Smooth muscle cell (in vitro differentiated cells): ENCODE measurements around the gene CSPG4. TPM values are rescaled to one million over a fixed set of nuclear protein-coding genes. Genes with fewer than 3 reads are reported as not detected.

ENCODE experiments used
- DNase-seq: peaks from one replicate; lab custom pipeline; 2025; ENCODE audit not compliant: unreplicated experiment; lab: John Stamatoyannopoulos, UW
- H2AFZ ChIP-seq: fragments of 200-600 bp; sonication (generic); 2 replicates; pipeline ENCODE4 v1.6.0; 2016; ENCODE audit warnings: antibody characterized with exemption, low read depth, mild to moderate bottlenecking
- H3F3A ChIP-seq: fragments of 200-600 bp; sonication (generic); 2 replicates; pipeline ENCODE4 v1.6.0; 2017; ENCODE audit warnings: antibody characterized with exemption, low read depth
- H3K27ac ChIP-seq: fragments of 200-600 bp; sonication (generic); 2 replicates; pipeline ENCODE4 v1.5.1; 2016; ENCODE audit warnings: low read depth, mild to moderate bottlenecking
- H3K27me3 ChIP-seq: fragments of 200-600 bp; sonication (generic); 2 replicates; pipeline ENCODE4 v1.6.1; 2016; ENCODE audit warnings: low read depth, mild to moderate bottlenecking
- H3K36me3 ChIP-seq: fragments of 200-600 bp; sonication (generic); 2 replicates; pipeline ENCODE4 v1.5.1; 2016; ENCODE audit warnings: low read depth
- H3K4me1 ChIP-seq: fragments of 200-600 bp; sonication (generic); 2 replicates; pipeline ENCODE4 v1.5.1; 2016; ENCODE audit warnings: low read depth
- H3K4me2 ChIP-seq: fragments of 200-600 bp; sonication (generic); 2 replicates; pipeline ENCODE4 v1.6.0; 2016; ENCODE audit warnings: mild to moderate bottlenecking
- H3K4me3 ChIP-seq: fragments of 200-600 bp; sonication (generic); 2 replicates; pipeline ENCODE4 v1.5.1; 2016; ENCODE audit warnings: mild to moderate bottlenecking
- H3K79me2 ChIP-seq: fragments of 200-600 bp; sonication (generic); 2 replicates; pipeline ENCODE4 v1.6.0; 2016; ENCODE audit warnings: low read depth, mild to moderate bottlenecking
- H3K9ac ChIP-seq: fragments of 200-600 bp; sonication (generic); 2 replicates; pipeline ENCODE4 v1.6.0; 2016; ENCODE audit warnings: low read depth
- H3K9me3 ChIP-seq: fragments of 200-600 bp; sonication (generic); replicated peaks from 2 replicates; pipeline ENCODE4 v1.5.1; 2016; ENCODE audit warnings: low read depth
- H4K20me1 ChIP-seq: fragments of 200-600 bp; sonication (generic); 2 replicates; pipeline ENCODE4 v1.6.0; 2016; ENCODE audit warnings: low read depth
- WGBS: methylation state at CpG from one replicate; pipeline ENCODE4 v1.1.7; 2016; ENCODE audit warnings: low lambda C conversion rate; 5-methylcytosine and 5-hydroxymethylcytosine counted together
- polyA plus RNA-seq: library from polyadenylated mRNA; unstranded; fragments of >200 nt; fragmentation: Nextera tagmentation; extraction: Ambion mirVana; gene quantifications from 2 replicates; pipeline ENCODE4 v1.2.1, GENCODE V29; 2016
- total RNA-seq: library from RNA; depleted of rRNA; stranded (reverse); fragments of >200 nt; gene quantifications from 2 replicates; pipeline ENCODE4 v1.2.3, GENCODE V29; 2014
- TF ChIP-seq, protein P1 (sequence below): fragments of 200-600 bp; sonication (generic); IDR thresholded peaks from 2 replicates; pipeline ENCODE4 v1.5.1; 2017; ENCODE audit warnings: borderline replicate concordance, mild to moderate bottlenecking, antibody characterized with exemption; ENCODE audit not compliant: insufficient read depth, poor library complexity, severe bottlenecking

Gene CSPG4
- total and polyA plus RNA-seq, 2 experiments from 2014 or later: 35.3 to 54.9 TPM

DNA sequence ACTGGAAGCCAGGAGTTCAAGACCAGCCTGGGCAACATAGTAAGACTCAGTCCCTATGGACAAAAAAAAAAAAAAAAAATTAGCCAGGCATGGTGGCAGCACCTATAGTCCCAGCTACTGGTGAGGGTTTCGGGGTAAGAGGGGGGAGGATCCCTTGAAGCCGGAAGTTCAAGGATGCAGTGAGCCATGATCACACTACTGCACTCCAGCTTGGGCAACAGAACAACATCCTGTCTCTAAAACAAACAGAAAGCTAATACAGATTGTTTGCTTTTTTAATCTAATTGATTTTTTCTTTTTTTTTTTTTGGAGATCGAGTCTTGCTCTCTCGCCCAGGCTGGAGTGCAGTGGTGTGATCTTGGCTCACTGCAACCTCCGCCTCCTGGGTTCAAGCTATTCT, 71.0 kb downstream of the CSPG4 start:
- H3K27me3 ChIP-seq: no peaks in the 10 kb centered on the region
- over 99% methylated on average over 5 of the region's 5 CpGs for WGBS
- peaks cover 23% of the 10 kb centered on the region for H4K20me1 ChIP-seq

DNA sequence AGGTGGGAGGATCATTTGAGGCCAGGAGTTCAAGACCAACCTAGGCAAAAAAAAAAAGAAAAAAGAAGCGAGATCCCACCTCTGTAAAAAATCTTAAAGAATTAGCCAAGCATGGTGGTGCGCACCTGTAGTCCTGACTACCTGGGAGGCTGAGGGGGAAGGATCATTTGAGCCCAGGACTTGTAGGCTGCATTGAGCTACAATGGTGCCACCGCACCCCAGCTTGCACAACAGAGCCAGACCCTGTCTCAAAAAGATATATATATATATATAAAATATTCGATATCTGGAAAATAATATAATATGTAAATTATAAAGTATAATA, 71.5 kb downstream of the CSPG4 start:
- no peaks in the 10 kb centered on the region for H3K27me3 ChIP-seq
- peaks cover 23% of the 10 kb centered on the region for H4K20me1 ChIP-seq
- no peak overlapping the region for H3K9ac ChIP-seq
- peaks cover 35% of the 10 kb centered on the region for H3K79me2 ChIP-seq
- no peaks in the 10 kb centered on the region for H3K36me3 ChIP-seq
- DNase-seq: no peak
- peak overlapping the region; percentile 62 for H2AFZ ChIP-seq
- H3K4me3 ChIP-seq: peak overlapping the region; percentile 65
- H3K9me3 ChIP-seq: no peaks in the 10 kb centered on the region
- WGBS: 77% methylated on average over 4 of the region's 4 CpGs
- H3F3A ChIP-seq: peaks cover 9% of the 10 kb centered on the region
- peak overlapping the region; percentile 85 for H3K4me2 ChIP-seq
- TF ChIP-seq, protein P1, sequence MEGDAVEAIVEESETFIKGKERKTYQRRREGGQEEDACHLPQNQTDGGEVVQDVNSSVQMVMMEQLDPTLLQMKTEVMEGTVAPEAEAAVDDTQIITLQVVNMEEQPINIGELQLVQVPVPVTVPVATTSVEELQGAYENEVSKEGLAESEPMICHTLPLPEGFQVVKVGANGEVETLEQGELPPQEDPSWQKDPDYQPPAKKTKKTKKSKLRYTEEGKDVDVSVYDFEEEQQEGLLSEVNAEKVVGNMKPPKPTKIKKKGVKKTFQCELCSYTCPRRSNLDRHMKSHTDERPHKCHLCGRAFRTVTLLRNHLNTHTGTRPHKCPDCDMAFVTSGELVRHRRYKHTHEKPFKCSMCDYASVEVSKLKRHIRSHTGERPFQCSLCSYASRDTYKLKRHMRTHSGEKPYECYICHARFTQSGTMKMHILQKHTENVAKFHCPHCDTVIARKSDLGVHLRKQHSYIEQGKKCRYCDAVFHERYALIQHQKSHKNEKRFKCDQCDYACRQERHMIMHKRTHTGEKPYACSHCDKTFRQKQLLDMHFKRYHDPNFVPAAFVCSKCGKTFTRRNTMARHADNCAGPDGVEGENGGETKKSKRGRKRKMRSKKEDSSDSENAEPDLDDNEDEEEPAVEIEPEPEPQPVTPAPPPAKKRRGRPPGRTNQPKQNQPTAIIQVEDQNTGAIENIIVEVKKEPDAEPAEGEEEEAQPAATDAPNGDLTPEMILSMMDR: no peak
- peak overlapping the region; percentile 58 for H3K27ac ChIP-seq
- H3K4me1 ChIP-seq: peaks cover 7% of the 10 kb centered on the region

More for the DNA sequence above, 71.0 kb downstream of the CSPG4 start:
- no peaks in the 10 kb centered on the region for H3K9me3 ChIP-seq
- H3K9ac ChIP-seq: no peak overlapping the region
- H3F3A ChIP-seq: peaks cover 9% of the 10 kb centered on the region
- no peak overlapping the region for H3K4me2 ChIP-seq
- H2AFZ ChIP-seq: no peak overlapping the region
- peaks cover 31% of the 10 kb centered on the region for H3K79me2 ChIP-seq
- H3K4me3 ChIP-seq: no peak overlapping the region
- no peak overlapping the region for H3K27ac ChIP-seq
- no peaks in the 10 kb centered on the region for H3K36me3 ChIP-seq
- H3K4me1 ChIP-seq: peaks cover 7% of the 10 kb centered on the region
- TF ChIP-seq, protein P1: no peak
- DNase-seq: no peak

DNA sequence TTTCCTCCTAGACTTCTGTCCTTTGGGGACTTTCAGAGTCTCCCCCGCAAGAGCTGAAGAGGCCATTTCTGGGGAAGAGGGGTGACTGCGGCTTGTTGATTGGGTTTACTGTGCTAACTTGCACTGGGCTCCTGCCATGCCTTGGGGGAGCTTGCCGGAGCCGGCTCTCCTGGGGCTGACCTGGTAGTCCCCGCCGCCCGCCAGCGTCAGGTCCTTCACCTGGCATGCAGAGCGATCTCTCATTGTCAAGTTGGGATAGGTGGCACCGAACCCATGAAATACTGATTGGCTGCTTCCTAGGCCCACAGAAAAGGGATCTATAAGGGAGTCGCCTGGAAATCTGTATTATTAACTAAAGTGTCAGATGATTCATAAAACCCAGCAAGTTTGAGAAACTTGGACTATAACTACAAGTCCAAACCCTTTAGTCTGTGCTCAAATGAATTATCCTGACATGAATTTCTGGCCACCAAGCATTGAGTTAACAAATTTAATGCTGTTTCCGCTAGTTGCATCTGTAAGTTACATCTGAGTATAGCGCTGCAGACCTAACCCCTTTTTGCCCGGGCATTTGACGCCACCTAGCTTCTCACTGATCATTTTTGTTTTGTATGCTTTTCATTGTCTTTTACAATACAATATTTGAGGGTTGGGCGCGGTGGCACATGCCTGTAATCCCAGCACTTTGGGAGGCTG, 72.0 kb downstream of the CSPG4 start:
- WGBS: 8% methylated on average over 17 of the region's 17 CpGs
- DNase-seq: peak; percentile 62

More for the DNA sequence above, 72.0 kb downstream of the CSPG4 start:
- peaks cover 9% of the 10 kb centered on the region for H3F3A ChIP-seq
- H3K9me3 ChIP-seq: no peaks in the 10 kb centered on the region
- peak overlapping the region; percentile 85 for H3K4me2 ChIP-seq
- H3K36me3 ChIP-seq: no peaks in the 10 kb centered on the region
- no peaks in the 10 kb centered on the region for H3K27me3 ChIP-seq
- TF ChIP-seq, protein P1: no peak
- peaks cover 7% of the 10 kb centered on the region for H3K4me1 ChIP-seq
- peak overlapping the region; percentile 61 for H3K9ac ChIP-seq
- peaks cover 31% of the 10 kb centered on the region for H3K79me2 ChIP-seq
- peak overlapping the region; percentile 58 for H3K27ac ChIP-seq
- peak overlapping the region; percentile 62 for H2AFZ ChIP-seq
- H4K20me1 ChIP-seq: peaks cover 23% of the 10 kb centered on the region
- H3K4me3 ChIP-seq: peak overlapping the region; percentile 65
